Occipital lobe (tissue), 2 donors: ENCODE measurements around the gene GPATCH8. TPM values are rescaled to one million over a fixed set of nuclear protein-coding genes. Genes with fewer than 3 reads are reported as not detected.
"Not testable (repeated sequence)": the region's sequence is repeated elsewhere in the genome, so short reads cannot be mapped to it uniquely, and the experiment has no call there.

Experiments
- DNase-seq: peaks from one replicate; lab custom pipeline; 2025; lab: John Stamatoyannopoulos, UW
- total RNA-seq: library from RNA; depleted of rRNA; stranded (reverse); fragments of >200 nt; gene quantifications from one replicate; pipeline ENCODE4 v1.2.3, GENCODE V29; 2014

Gene GPATCH8
- total RNA-seq, 1 donor from 2014 or later, result 38.8 TPM

GRCh38 chr17:44375196-44376017 is 127.8 kb downstream of the GPATCH8 start:
- DNase-seq, result no peak

GRCh38 chr17:44374306-44375195 is 128.7 kb downstream of the GPATCH8 start:
- no peak for DNase-seq

GRCh38 chr17:44372036-44372435 is 131.2 kb downstream of the GPATCH8 start:
- DNase-seq, result no peak

GRCh38 chr17:44369414-44370023 is 133.7 kb downstream of the GPATCH8 start:
- not testable (repeated sequence) for DNase-seq

- not testable (repeated sequence) for DNase-seq
Observed at GRCh38 chr17:44368391-44369243, 134.6 kb downstream of the GPATCH8 start.

- no peak for DNase-seq
Observed at GRCh38 chr17:44367231-44367979, 135.8 kb downstream of the GPATCH8 start.

GRCh38 chr17:44365051-44365450 is 138.2 kb downstream of the GPATCH8 start:
- not testable (repeated sequence) for DNase-seq

- no peak for DNase-seq
Observed at GRCh38 chr17:44363613-44364159, 139.5 kb downstream of the GPATCH8 start, which contains the start of gene FAM171A2. Gene FAM171A2, minus strand, starts transcription at chr17:44363853. Its CDS starts 139 bp downstream, at chr17:44363714.

GRCh38 chr17:44362949-44363612 is 140.1 kb downstream of the GPATCH8 start:
- DNase-seq, result no peak

- no peak for DNase-seq
Observed at GRCh38 chr17:44362459-44362948, 140.7 kb downstream of the GPATCH8 start.

GRCh38 chr17:44361292-44362260 is 141.6 kb downstream of the GPATCH8 start:
- no peak for DNase-seq

- no peak for DNase-seq
Observed at GRCh38 chr17:44360826-44361225, 142.4 kb downstream of the GPATCH8 start.

- DNase-seq, result no peak
Observed at GRCh38 chr17:44360144-44360533, 143.1 kb downstream of the GPATCH8 start.

GRCh38 chr17:44359458-44360143 is 143.6 kb downstream of the GPATCH8 start:
- no peak for DNase-seq

- DNase-seq, result no peak
Observed at GRCh38 chr17:44359006-44359405, 144.2 kb downstream of the GPATCH8 start.

GRCh38 chr17:44358066-44358465 is 145.1 kb downstream of the GPATCH8 start:
- no peak for DNase-seq

GRCh38 chr17:44356241-44356640 is 147.0 kb downstream of the GPATCH8 start:
- DNase-seq, result no peak
